Ectodermal cell (in vitro differentiated cells): Measurements from ENCODE around the gene ETV7.

Source experiments
- H3K27ac ChIP-seq: 2 replicates; pipeline ENCODE4 v1.7.0; 2013; ENCODE audit warnings: mild to moderate bottlenecking, low read depth, low read length; ENCODE audit not compliant: insufficient read depth, poor library complexity, severe bottlenecking
- H3K27me3 ChIP-seq: 2 replicates; pipeline ENCODE4 v1.7.0; 2013; ENCODE audit warnings: mild to moderate bottlenecking, low read length; ENCODE audit not compliant: insufficient read depth, control insufficient read depth, poor library complexity, severe bottlenecking
- H3K36me3 ChIP-seq: one replicate; pipeline ENCODE4 v1.7.0; 2013; ENCODE audit warnings: low read length; ENCODE audit not compliant: control insufficient read depth, insufficient read depth
- H3K4me1 ChIP-seq: one replicate; pipeline ENCODE4 v1.7.0; 2013; ENCODE audit warnings: low read length; ENCODE audit not compliant: control insufficient read depth, insufficient read depth
- H3K4me3 ChIP-seq: 2 replicates; pipeline ENCODE4 v1.7.0; 2013; ENCODE audit warnings: low read depth, low read length, control low read depth; ENCODE audit not compliant: insufficient read depth
- H3K9me3 ChIP-seq: 2 replicates; pipeline ENCODE4 v1.7.0; 2013; ENCODE audit warnings: mild to moderate bottlenecking, low read length, moderate library complexity; ENCODE audit not compliant: control insufficient read depth
- WGBS, 2 experiments: methylation state at CpG; one replicate each; pipeline ENCODE4 v1.1.7; 2013; ENCODE audit warnings: missing lambda C conversion rate in 2 of 2; 5-methylcytosine and 5-hydroxymethylcytosine counted together

The ETV7 gene

DNA sequence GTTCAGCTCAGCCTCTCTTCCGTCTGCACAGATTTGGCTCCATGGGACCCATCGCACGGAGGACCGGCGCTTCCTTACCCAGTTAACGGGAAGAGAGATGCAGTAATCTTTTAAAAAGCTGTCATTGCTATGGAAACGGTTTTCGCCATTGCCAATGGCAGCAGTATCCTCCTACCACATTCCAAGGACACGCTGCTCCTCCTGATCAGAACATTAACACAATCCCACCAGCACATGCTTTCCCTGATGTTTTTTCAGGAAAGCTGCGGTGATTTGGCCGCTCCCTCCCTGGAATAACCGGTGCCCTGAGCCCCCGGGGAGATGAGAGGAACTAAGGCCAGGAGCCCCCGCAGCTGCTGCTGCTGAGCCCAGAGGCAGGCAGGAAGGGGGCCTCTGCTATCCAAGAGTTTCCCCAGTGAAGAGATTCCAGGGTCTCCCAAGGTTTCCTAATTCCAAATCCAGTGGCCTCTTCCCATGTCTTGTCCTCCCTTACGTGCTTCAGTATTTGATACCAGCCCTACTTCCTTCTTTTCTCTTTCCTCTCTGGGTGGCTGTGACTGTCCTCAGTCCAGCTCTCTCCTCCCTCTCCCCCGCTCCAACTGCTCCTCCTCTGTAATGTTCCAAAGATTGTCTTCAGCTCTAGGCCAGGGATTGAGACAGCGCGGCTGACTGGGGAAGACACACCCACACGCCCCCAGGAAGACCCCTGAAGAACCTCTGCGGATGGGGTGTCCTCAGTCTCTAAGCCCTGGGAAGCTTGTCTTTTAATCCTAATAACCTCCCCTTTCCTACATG lies 53.3 kb downstream of the ETV7 start:
- H3K9me3 ChIP-seq, result no peaks in the 10 kb centered on the region
- no peak overlapping the region for H3K27ac ChIP-seq
- H3K4me3 ChIP-seq, result no peak overlapping the region
- no peaks in the 10 kb centered on the region for H3K27me3 ChIP-seq
- peaks cover 20% of the 10 kb centered on the region for H3K4me1 ChIP-seq
- H3K36me3 ChIP-seq, result no peaks in the 10 kb centered on the region
- WGBS, 2 experiments, result 59 to 60% methylated on average over 20 of the region's 20 CpGs

DNA sequence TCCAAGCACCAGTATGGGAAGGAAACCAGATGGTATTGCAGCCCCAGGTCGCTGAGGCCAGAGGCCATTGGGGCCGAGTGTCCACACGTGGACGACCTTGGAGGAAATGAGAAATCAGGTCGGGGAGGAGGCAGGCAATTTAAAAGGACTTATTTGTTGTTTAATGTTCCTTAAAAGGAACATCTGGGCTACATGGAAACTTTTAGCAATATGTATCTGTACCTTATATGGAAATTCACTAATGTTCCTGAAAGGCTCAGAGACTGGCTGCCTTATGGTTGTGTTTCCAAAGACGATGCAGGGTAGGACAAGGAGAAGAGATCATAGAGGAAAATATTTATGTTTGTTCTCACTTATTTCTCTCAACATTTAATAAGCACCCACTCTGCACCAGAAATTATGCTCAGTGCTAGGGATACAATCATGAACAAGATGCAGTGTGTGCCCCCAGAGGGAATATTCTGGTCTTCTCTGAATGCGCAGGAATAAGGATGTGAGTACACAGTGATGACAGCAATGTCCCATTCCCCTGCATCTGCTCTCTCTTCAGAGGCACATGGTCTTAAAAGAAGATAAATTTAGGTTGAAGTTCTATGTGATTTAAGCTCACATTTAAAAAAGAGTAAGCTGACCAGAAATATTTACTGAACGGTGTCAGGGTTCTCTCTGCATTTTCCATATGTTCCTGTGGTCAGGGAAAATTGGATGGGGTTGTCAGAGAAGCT lies 54.1 kb downstream of the ETV7 start:
- Histone ChIP-seq H3K27ac (no peak overlapping the region), H3K4me1 (peaks cover 20% of the 10 kb centered on the region), H3K27me3 (no peaks in the 10 kb centered on the region), H3K36me3 (no peaks in the 10 kb centered on the region), H3K4me3 (no peak overlapping the region), H3K9me3 (no peaks in the 10 kb centered on the region)
- 93 to 94% methylated on average over 8 of the region's 8 CpGs for WGBS, 2 experiments

DNA sequence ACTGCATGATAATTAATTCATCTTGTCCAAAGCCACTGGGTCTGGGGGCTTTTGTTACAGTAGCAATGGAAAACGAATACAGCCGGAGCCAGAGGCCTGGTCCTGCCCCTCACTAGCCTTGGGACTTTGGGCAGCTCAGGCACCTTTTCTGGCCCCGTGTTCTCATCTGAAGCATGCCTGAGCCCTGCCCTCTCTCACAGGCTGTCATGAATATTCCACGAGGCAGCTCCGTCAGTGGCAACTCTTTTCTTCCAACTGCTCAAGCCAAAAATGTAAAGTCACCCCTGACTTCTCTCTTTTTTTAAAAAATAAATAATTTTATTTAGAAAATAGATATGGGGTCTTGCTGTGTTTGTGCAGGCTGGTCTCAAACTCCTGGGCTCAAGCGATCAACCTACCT lies 56.1 kb downstream of the ETV7 start:
- no peaks in the 10 kb centered on the region for H3K27me3 ChIP-seq

DNA sequence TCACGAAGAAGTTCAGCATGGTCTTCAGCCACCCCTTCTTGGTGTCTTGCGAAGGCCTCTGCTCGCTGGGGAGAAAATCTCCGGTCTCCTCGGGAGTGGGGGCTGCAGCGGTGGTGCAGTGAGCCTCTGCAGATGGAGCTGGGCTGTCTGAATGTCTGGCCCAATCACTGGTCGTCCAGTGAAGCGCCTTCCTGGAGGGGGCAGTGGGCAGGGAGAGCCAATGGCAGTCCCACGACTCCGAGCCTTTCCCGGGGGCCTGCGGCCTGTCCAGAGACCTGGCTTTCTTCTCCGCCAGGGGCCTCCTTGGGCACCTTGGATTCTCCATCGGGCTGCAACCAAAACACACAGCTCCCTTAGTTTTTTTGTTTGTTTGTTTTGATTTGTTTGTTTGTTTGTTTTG lies 57.1 kb downstream of the ETV7 start:
- Histone ChIP-seq H3K4me3 (no peak overlapping the region), H3K27ac (no peak overlapping the region), H3K9me3 (no peaks in the 10 kb centered on the region), H3K27me3 (no peaks in the 10 kb centered on the region), H3K36me3 (no peaks in the 10 kb centered on the region), H3K4me1 (peaks cover 36% of the 10 kb centered on the region)
- WGBS, 2 experiments, result 84 to 88% methylated on average over 13 to 14 of the region's 14 CpGs

More for the DNA sequence above, 56.1 kb downstream of the ETV7 start:
- Histone ChIP-seq H3K9me3 (no peaks in the 10 kb centered on the region), H3K4me3 (no peak overlapping the region), H3K27ac (no peak overlapping the region), H3K36me3 (no peaks in the 10 kb centered on the region), H3K4me1 (peaks cover 29% of the 10 kb centered on the region)
- WGBS, 2 experiments, result 92% methylated on average over 6 of the region's 6 CpGs

DNA sequence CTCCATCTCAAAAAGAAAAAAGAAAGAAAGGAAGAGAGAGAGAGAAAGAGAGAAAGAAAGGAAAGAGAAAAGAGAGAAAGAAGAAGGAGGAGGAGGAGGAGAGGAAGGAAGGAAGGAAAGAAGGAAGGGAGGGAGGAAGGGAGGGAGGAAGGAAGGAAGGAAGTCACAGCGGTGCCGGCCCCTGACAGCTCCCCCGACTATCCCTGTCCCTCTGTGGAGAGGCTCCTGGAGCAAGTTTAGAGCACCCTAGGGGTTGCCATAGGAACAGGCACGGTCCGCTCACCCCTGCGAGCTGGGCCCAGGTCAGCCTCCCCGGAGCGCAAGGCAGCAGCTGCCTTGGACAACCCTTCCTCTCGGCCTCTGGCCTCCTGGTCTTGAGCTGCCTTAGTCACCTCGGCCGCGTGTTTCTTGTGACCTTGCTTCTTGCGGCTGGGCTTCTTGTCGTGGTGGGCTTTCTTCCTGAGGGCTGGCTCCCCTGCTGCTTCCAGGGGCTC lies 57.6 kb downstream of the ETV7 start:
- WGBS, 2 experiments, result 56 to 59% methylated on average over 14 of the region's 14 CpGs
- H3K27me3 ChIP-seq, result no peaks in the 10 kb centered on the region

GRCh38 chr6:36328600-36328999 lies 58.9 kb downstream of the ETV7 start:
- Histone ChIP-seq H3K4me3 (no peak overlapping the region), H3K27ac (no peak overlapping the region), H3K27me3 (no peaks in the 10 kb centered on the region), H3K36me3 (no peaks in the 10 kb centered on the region), H3K9me3 (no peaks in the 10 kb centered on the region), H3K4me1 (peaks cover 25% of the 10 kb centered on the region)
- WGBS, 2 experiments, result 82 to 87% methylated on average over 7 of the region's 7 CpGs

More for the DNA sequence above, 57.6 kb downstream of the ETV7 start:
- no peak overlapping the region for H3K27ac ChIP-seq
- H3K36me3 ChIP-seq, result no peaks in the 10 kb centered on the region
- no peak overlapping the region for H3K4me3 ChIP-seq
- peaks cover 36% of the 10 kb centered on the region for H3K4me1 ChIP-seq
- H3K9me3 ChIP-seq, result no peaks in the 10 kb centered on the region

- no peaks in the 10 kb centered on the region for H3K36me3 ChIP-seq
- H3K4me1 ChIP-seq, result peaks cover 25% of the 10 kb centered on the region
- no peak overlapping the region for H3K4me3 ChIP-seq
- no peaks in the 10 kb centered on the region for H3K27me3 ChIP-seq
- no peak overlapping the region for H3K27ac ChIP-seq
- H3K9me3 ChIP-seq, result no peaks in the 10 kb centered on the region
Observed at GRCh38 chr6:36327919-36328236, 59.6 kb downstream of the ETV7 start.

DNA sequence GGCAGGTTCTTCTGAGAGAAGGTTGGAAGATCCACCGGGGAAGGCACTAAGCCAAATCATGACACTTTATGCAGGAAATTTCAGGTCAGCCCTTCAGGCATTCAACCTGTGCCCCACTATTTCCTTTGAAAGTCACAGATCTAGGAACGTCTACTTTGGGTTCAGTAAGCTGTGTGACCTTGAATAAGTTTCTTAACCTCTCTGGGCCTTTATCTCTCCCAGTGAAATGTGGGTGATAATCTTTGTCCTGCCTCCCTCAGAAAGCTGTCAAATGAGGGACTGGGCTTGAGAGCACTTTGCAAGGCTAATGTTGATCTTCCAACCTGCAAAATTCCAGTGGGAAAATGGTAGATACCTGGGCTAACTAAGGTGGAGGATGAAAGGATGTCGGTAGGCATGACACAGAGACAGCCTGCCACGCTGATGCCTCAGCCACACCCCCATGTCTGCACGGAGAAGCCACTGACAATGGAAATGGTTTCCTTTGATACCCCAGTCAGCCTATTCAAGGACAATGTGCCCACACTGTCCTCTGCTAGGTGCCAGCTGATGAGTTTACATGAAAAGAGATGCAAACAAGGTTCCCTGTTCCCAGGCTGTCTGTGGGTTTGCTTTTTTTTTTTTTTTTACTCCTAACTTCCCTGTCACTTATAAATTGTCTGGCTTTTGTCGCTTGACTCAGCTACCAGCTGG lies 60.1 kb downstream of the ETV7 start:
- Histone ChIP-seq H3K4me1 (peaks cover 25% of the 10 kb centered on the region), H3K36me3 (no peaks in the 10 kb centered on the region), H3K27ac (no peak overlapping the region), H3K9me3 (no peaks in the 10 kb centered on the region), H3K4me3 (no peak overlapping the region), H3K27me3 (no peaks in the 10 kb centered on the region)
- 39 to 41% methylated on average over 6 of the region's 6 CpGs for WGBS, 2 experiments

- 59 to 71% methylated on average over 7 of the region's 7 CpGs for WGBS, 2 experiments
- Histone ChIP-seq H3K4me1 (peaks cover 25% of the 10 kb centered on the region), H3K27ac (no peak overlapping the region), H3K36me3 (no peaks in the 10 kb centered on the region), H3K27me3 (no peaks in the 10 kb centered on the region), H3K9me3 (no peaks in the 10 kb centered on the region), H3K4me3 (no peak overlapping the region)
Observed at GRCh38 chr6:36326356-36326995, 61.0 kb downstream of the ETV7 start.

DNA sequence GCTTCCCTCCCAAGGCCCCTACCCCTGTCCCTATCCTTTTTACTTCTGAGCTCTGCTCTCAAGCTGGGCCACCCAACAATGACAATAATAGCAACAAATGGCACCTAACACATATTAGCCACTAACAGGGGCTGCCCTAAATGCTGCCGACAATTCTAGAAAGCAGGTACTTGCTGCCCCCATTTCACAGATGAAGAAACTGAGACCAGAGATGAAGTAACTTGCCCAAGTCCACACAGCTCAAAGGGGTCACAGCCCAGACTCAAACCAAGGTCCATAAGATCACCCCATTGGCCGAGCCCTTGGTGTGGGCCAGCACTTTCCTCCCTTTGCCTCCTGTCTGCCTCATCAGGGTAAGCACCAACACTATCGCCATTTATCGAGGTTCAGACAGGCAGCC lies 62.8 kb downstream of the ETV7 start:
- H3K4me1 ChIP-seq, result peaks cover 22% of the 10 kb centered on the region
- H3K27ac ChIP-seq, result no peak overlapping the region
- H3K4me3 ChIP-seq, result no peak overlapping the region
- H3K36me3 ChIP-seq, result no peaks in the 10 kb centered on the region
- H3K27me3 ChIP-seq, result no peaks in the 10 kb centered on the region
- WGBS, 2 experiments, result 92 to 93% methylated on average over 4 of the region's 4 CpGs
- no peaks in the 10 kb centered on the region for H3K9me3 ChIP-seq
